Measurements from ENCODE around the gene CHD8.

CHD8 gene

DNA sequence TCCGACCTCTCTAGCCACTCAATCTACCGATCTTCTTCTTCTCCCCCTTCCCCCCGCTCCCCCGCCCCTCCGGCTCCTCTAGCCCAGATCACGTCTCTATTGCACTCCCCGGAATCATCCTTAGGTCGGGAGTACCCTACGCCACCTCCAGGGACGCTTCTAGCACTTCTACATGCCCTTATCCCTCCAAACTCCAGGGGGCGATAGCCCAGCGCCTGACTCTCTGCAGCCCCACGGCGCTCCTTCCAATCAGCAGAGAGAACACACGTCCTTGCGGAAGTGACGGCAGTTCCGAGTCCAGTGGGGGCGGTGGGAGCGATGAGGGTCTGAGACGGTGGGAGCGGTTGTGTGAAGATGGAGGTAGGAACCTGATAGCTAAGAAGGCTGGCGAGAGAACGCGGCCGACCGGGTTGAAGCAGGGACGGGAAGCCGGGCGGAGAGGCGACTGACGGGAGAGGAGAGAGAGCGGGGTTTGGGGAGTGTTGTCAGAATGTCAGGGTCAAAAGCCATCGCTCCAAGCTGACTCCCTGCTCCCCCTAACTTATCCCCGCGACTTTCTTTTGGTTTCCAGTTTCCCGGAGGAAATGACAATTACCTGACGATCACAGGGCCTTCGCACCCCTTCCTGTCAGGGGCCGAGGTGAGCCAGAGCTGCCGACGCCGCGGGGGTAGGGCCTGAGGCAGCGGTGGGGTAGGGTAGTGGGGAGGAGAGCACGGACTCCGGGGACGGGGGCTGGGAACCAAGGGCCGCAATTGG is 21.2 kb upstream of the CHD8 start, which contains the start of the genes RAB2B and TOX4:
Gene RAB2B, minus strand, starts transcription at position 35 of the 757 bp plus-strand sequence. CDS start 87 bp downstream, outside the sequence.
Gene TOX4, plus strand, starts transcription at position 271 of the 757 bp plus-strand sequence. Its CDS starts 84 bp downstream, at position 355.
- Histone ChIP-seq H2AFZ (ENCODE audit: low read length) (peak within 1 kb of the TSS; percentile 81), H3K4me3 (ENCODE audit: low read length) (peak within 1 kb of the TSS; percentile 91), H3K36me3 (replicated peaks; ENCODE audit: insufficient read depth, low read length) (no peaks in the 10 kb centered on the region), H3K4me2 (ENCODE audit: low read depth, low read length) (peak within 1 kb of the TSS; percentile 69), H3K9me2 (replicated peaks; ENCODE audit: insufficient read depth, low read length) (no peaks in the 10 kb centered on the region), H3K4me1 (ENCODE audit: low read length) (no peaks in the 10 kb centered on the region), H3K27me3 (replicated peaks; ENCODE audit: insufficient read depth, low read length) (no peaks in the 10 kb centered on the region), H3K9me3 (replicated peaks; ENCODE audit: insufficient read depth, low read length) (no peaks in the 10 kb centered on the region), H3K79me2 (ENCODE audit: low read length) (peaks cover 22% of the 10 kb centered on the region), H4K20me1 (ENCODE audit: insufficient read depth, low read length) (no peaks in the 10 kb centered on the region), H3F3A (ENCODE audit: insufficient read depth, low read length) (no peaks in the 10 kb centered on the region), H3K9ac (ENCODE audit: low read length) (peak within 1 kb of the TSS; percentile 69), H3K27ac (ENCODE audit: low read length) (peak within 1 kb of the TSS; percentile 41; the same call in 1 of the 2 replicates)
- peak; percentile 91 for DNase-seq
- TF ChIP-seq, protein P1, sequence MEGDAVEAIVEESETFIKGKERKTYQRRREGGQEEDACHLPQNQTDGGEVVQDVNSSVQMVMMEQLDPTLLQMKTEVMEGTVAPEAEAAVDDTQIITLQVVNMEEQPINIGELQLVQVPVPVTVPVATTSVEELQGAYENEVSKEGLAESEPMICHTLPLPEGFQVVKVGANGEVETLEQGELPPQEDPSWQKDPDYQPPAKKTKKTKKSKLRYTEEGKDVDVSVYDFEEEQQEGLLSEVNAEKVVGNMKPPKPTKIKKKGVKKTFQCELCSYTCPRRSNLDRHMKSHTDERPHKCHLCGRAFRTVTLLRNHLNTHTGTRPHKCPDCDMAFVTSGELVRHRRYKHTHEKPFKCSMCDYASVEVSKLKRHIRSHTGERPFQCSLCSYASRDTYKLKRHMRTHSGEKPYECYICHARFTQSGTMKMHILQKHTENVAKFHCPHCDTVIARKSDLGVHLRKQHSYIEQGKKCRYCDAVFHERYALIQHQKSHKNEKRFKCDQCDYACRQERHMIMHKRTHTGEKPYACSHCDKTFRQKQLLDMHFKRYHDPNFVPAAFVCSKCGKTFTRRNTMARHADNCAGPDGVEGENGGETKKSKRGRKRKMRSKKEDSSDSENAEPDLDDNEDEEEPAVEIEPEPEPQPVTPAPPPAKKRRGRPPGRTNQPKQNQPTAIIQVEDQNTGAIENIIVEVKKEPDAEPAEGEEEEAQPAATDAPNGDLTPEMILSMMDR (IDR thresholded peaks at IDR 0.05; ENCODE audit: low read length) = peak; percentile 73
- TF ChIP-seq EZH2 (optimal IDR thresholded peaks at IDR 0.05; ENCODE audit: low read depth, low read length) = no peak

DNA sequence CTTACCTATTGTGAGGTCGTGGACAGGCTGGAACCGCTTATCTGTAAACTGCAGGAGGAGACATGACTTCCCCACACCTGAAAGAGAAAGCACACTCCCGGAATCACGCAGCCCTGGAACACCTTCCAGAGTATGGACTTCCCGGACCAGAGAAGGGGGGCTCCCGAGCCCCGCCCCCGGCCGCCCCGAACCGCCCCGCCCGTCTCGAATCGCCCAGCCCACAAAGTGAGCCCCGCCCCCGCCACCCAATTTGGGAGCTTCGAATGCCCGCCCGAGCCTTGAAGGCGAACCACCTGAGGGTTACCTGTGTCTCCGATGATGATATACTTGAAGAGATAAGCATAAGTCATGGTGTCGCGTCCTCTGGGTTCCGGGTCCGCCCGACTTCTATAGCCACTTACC is 20.6 kb upstream of the CHD8 start:
- Histone ChIP-seq H3K9me2 (replicated peaks; ENCODE audit: insufficient read depth, low read length) (no peaks in the 10 kb centered on the region), H3F3A (ENCODE audit: insufficient read depth, low read length) (no peaks in the 10 kb centered on the region), H3K36me3 (replicated peaks; ENCODE audit: insufficient read depth, low read length) (no peaks in the 10 kb centered on the region), H3K79me2 (ENCODE audit: low read length) (peaks cover 22% of the 10 kb centered on the region), H3K4me1 (ENCODE audit: low read length) (no peaks in the 10 kb centered on the region), H3K27ac (ENCODE audit: low read length) (peak overlapping the region; percentile 41; the same call in 1 of the 2 replicates), H3K27me3 (replicated peaks; ENCODE audit: insufficient read depth, low read length) (no peaks in the 10 kb centered on the region), H3K4me3 (ENCODE audit: low read length) (peak overlapping the region; percentile 77), H3K9ac (ENCODE audit: low read length) (peak overlapping the region; percentile 51), H2AFZ (ENCODE audit: low read length) (peak overlapping the region; percentile 81), H3K9me3 (replicated peaks; ENCODE audit: insufficient read depth, low read length) (no peaks in the 10 kb centered on the region), H4K20me1 (ENCODE audit: insufficient read depth, low read length) (no peaks in the 10 kb centered on the region), H3K4me2 (ENCODE audit: low read depth, low read length) (peak overlapping the region; percentile 59)
- TF ChIP-seq, protein P1 (IDR thresholded peaks at IDR 0.05; ENCODE audit: low read length) = no peak
- no peak for DNase-seq

DNA sequence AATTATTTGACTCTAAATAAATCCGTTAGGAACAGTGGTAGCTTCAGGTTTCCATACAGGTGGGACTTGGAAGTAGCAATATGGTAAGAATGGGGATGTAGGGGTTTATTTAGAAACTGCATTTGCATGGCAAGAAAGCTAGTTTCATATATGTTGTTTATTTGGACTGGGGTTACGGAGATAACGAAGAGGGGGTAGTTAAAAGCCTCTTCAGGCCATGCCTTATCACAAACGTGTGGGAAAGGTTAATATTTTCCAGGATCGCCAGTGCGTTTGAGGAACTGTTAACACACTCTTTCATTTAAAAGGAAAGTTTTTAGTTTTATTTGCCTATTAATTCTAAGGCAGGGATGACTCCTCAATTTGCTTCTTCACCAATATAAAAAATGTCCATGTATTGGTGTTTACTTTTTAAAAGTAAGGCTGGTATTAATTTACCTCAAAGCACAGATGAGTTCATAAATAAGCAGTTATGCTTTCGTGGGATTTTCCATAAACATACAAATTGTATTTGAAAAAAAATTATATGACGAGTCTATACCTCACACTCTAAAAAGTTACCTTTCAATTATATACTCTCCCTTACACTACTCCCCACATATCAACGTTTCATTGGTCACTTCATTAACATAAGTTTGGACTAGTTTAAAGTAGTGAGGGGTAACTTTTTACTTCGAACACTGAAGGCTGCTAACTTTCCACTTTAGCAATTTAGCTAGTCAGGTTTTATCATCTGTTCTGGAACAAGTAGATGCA is 20.0 kb upstream of the CHD8 start:
- DNase-seq = no peak

More for the DNA sequence above, 20.0 kb upstream of the CHD8 start:
- Histone ChIP-seq H3K36me3 (replicated peaks; ENCODE audit: insufficient read depth, low read length) (no peaks in the 10 kb centered on the region), H3K9me2 (replicated peaks; ENCODE audit: insufficient read depth, low read length) (no peaks in the 10 kb centered on the region), H3K9ac (ENCODE audit: low read length) (peak overlapping the region; percentile 51), H3K9me3 (replicated peaks; ENCODE audit: insufficient read depth, low read length) (no peaks in the 10 kb centered on the region), H3K4me1 (ENCODE audit: low read length) (no peaks in the 10 kb centered on the region), H3F3A (ENCODE audit: insufficient read depth, low read length) (no peaks in the 10 kb centered on the region), H3K27me3 (replicated peaks; ENCODE audit: insufficient read depth, low read length) (no peaks in the 10 kb centered on the region), H2AFZ (ENCODE audit: low read length) (peak overlapping the region; percentile 81), H4K20me1 (ENCODE audit: insufficient read depth, low read length) (no peaks in the 10 kb centered on the region), H3K4me2 (ENCODE audit: low read depth, low read length) (peak overlapping the region; percentile 59), H3K27ac (ENCODE audit: low read length) (peak overlapping the region; percentile 41; the same call in 1 of the 2 replicates), H3K4me3 (ENCODE audit: low read length) (peak overlapping the region; percentile 77), H3K79me2 (ENCODE audit: low read length) (peaks cover 22% of the 10 kb centered on the region)
- TF ChIP-seq, protein P1 (IDR thresholded peaks at IDR 0.05; ENCODE audit: low read length) = no peak
- no peak for TF ChIP-seq EZH2phosphoT487 (IDR thresholded peaks at IDR 0.05; ENCODE audit: low read length)
- no peak for TF ChIP-seq EZH2 (optimal IDR thresholded peaks at IDR 0.05; ENCODE audit: low read depth, low read length)

Data from MM.1S (cell line).